GM12878 (cell line): ENCODE data around the gene HSPA12A. TPM values are rescaled to one million over a fixed set of nuclear protein-coding genes. Genes with fewer than 3 reads are reported as not detected.

Experiments
- ATAC-seq: fragments of 200-7000 bp; cut with Tn5 transposase; 3 replicates; pipeline ENCODE4 v1.9.1; 2020; ENCODE audit warnings: mild to moderate bottlenecking, moderate library complexity
- BruUV-seq: library from RNA; stranded (reverse); fragments of 400-500 nt; replicated peaks from 2 replicates; lab custom pipeline; 2021; lab: Mats Ljungman, UMichigan
- CTCF ChIA-PET: fragments of 300-600 bp; sonication (Branson Sonifier 250); formaldehyde crosslinking; extraction: SDS; loops from one replicate; lab custom pipeline; 2021; ENCODE audit warnings: inconsistent platforms; lab: Yijun Ruan, JAX
- POLR2A ChIA-PET: fragments of 350-600 bp; formaldehyde crosslinking; extraction: SDS; loops from one replicate; lab custom pipeline; 2021; ENCODE audit warnings: inconsistent platforms; lab: Charles Lee
- RAD21 ChIA-PET: fragments of 300-600 bp; sonication (Branson Sonifier 250); formaldehyde crosslinking; loops from one replicate; lab custom pipeline; 2023; ENCODE audit warnings: antibody characterized with exemption; ENCODE audit not compliant: unreplicated experiment; lab: Charles Lee
- SMC1A ChIA-PET: fragments of 300-600 bp; sonication (Branson Sonifier 250); formaldehyde crosslinking; loops from one replicate; lab custom pipeline; 2023; ENCODE audit not compliant: unreplicated experiment, uncharacterized antibody; lab: Charles Lee
- DNase-seq: peaks from one replicate; pipeline ENCODE4 v3.0.0-alpha.2; 2011; ENCODE audit warnings: low read depth, low spot score
- FAIRE-seq: peaks from 3 replicates; lab custom pipeline; 2011; peaks lifted over from hg19 to GRCh38; lab: Jason Lieb, UNC
- H2AFZ ChIP-seq: 2 replicates; pipeline ENCODE4 v1.6.0; 2011; ENCODE audit warnings: low read depth, low read length, control low read depth; ENCODE audit not compliant: control insufficient read depth
- H3K27ac ChIP-seq: 2 replicates; pipeline ENCODE4 v1.5.1; 2011; ENCODE audit warnings: control low read depth; ENCODE audit not compliant: control insufficient read depth, insufficient read depth
- H3K27me3 ChIP-seq, 2 experiments: replicated peaks in 1 of 2; 2 replicates each; pipeline versions ENCODE4 v1.6.0 to v1.6.1; 2011; ENCODE audit warnings: low read length in 1 of 2; ENCODE audit not compliant: control insufficient read depth in 2 of 2, insufficient read depth in 2 of 2
- H3K36me3 ChIP-seq, 2 experiments: 2 replicates each; pipeline ENCODE4 v1.5.1; 2011; ENCODE audit warnings: low read length in 1 of 2; ENCODE audit not compliant: control insufficient read depth in 2 of 2, insufficient read depth in 2 of 2
- H3K4me1 ChIP-seq: 2 replicates; pipeline ENCODE4 v1.6.1; 2011; ENCODE audit warnings: mild to moderate bottlenecking, low read length, moderate library complexity, mixed read lengths; ENCODE audit not compliant: control insufficient read depth, insufficient read depth
- H3K4me2 ChIP-seq: 2 replicates; pipeline ENCODE4 v1.6.0; 2011; ENCODE audit warnings: control low read depth; ENCODE audit not compliant: control insufficient read depth, insufficient read depth
- H3K4me3 ChIP-seq: fragments of 200-600 bp; sonication (generic); 2 replicates; pipeline ENCODE4 v1.5.1; 2016
- H3K79me2 ChIP-seq: 2 replicates; pipeline ENCODE4 v1.6.0; 2011; ENCODE audit warnings: low read length; ENCODE audit not compliant: control insufficient read depth, insufficient read depth
- H3K9ac ChIP-seq: 2 replicates; pipeline ENCODE4 v1.8.0; 2011; ENCODE audit warnings: low read length, control low read depth, mixed read lengths; ENCODE audit not compliant: control insufficient read depth, insufficient read depth
- H3K9me3 ChIP-seq: replicated peaks from 3 replicates; pipeline ENCODE4 v1.5.1; 2011; ENCODE audit warnings: mild to moderate bottlenecking, low read length; ENCODE audit not compliant: control insufficient read depth, insufficient read depth
- H4K20me1 ChIP-seq: 2 replicates; pipeline ENCODE4 v1.6.0; 2011; ENCODE audit not compliant: control insufficient read depth, insufficient read depth
- BCL11A ChIP-seq: IDR thresholded peaks from 2 replicates; pipeline ENCODE4 v1.6.1; 2011; ENCODE audit warnings: low read depth, low read length
- CEBPB ChIP-seq, 2 experiments: fragments of 150-350 bp in 1 of 2; IDR thresholded peaks; 2 replicates each; pipeline ENCODE4 v1.6.1; 2012 to 2014; ENCODE audit warnings: low read depth in 2 of 2, low read length in 2 of 2, borderline replicate concordance in 1 of 2, inconsistent platforms in 1 of 2
- DPF2 ChIP-seq: fragments of 450-650 bp; IDR thresholded peaks from 2 replicates; pipeline ENCODE4 v1.6.1; 2017; ENCODE audit warnings: mild to moderate bottlenecking
- E2F4 ChIP-seq: IDR thresholded peaks from 2 replicates; pipeline ENCODE4 v1.6.1; 2012; ENCODE audit warnings: low read depth, low read length, improper control_type of control experiment
- FOS ChIP-seq: IDR thresholded peaks from 3 replicates; pipeline ENCODE4 v1.6.1; 2011; ENCODE audit warnings: borderline replicate concordance; ENCODE audit not compliant: insufficient read length; ENCODE audit errors: extremely low read depth
- HSF1 ChIP-seq: fragments of 150-350 bp; IDR thresholded peaks from 2 replicates; pipeline ENCODE4 v1.6.1; 2014; ENCODE audit warnings: mild to moderate bottlenecking, low read depth, low read length
- IKZF2 ChIP-seq, 2 experiments: fragments of 450-650 bp; IDR thresholded peaks; 2 replicates each; pipeline ENCODE4 v1.6.1; 2017; ENCODE audit warnings: mild to moderate bottlenecking in 2 of 2, moderate library complexity in 2 of 2
- IRF4 ChIP-seq: IDR thresholded peaks from 2 replicates; pipeline ENCODE4 v1.6.1; 2011; ENCODE audit warnings: low read depth, low read length
- MAX ChIP-seq: IDR thresholded peaks from 2 replicates; pipeline ENCODE4 v1.6.1; 2012; ENCODE audit warnings: low read depth, low read length, improper control_type of control experiment
- NFYB ChIP-seq: IDR thresholded peaks from 2 replicates; pipeline ENCODE4 v1.6.1; 2011; ENCODE audit warnings: low read depth, mild to moderate bottlenecking, low read length, improper control_type of control experiment, moderate library complexity; ENCODE audit not compliant: insufficient read depth
- NKRF ChIP-seq: fragments of 450-650 bp; conservative IDR thresholded peaks from 2 replicates; pipeline ENCODE4 v1.6.1; 2017; ENCODE audit warnings: mild to moderate bottlenecking, moderate library complexity
- POLR2AphosphoS5 ChIP-seq: IDR thresholded peaks from 2 replicates; pipeline ENCODE4 v1.6.1; 2011; ENCODE audit warnings: mild to moderate bottlenecking, low read length, inconsistent platforms
- RELA ChIP-seq: fragments of 450-650 bp; IDR thresholded peaks from 2 replicates; pipeline ENCODE4 v1.8.0; 2014; ENCODE audit warnings: borderline replicate concordance; ENCODE audit not compliant: partially characterized antibody
- RFX5 ChIP-seq: IDR thresholded peaks from 2 replicates; pipeline ENCODE4 v1.6.1; 2011; ENCODE audit warnings: low read depth, low read length, improper control_type of control experiment
- SMAD1 ChIP-seq: fragments of 450-650 bp; IDR thresholded peaks from 2 replicates; pipeline ENCODE4 v1.6.1; 2018; ENCODE audit warnings: mild to moderate bottlenecking, low read depth; ENCODE audit not compliant: partially characterized antibody
- SMARCA5 ChIP-seq: fragments of 450-650 bp; IDR thresholded peaks from 2 replicates; pipeline ENCODE4 v1.6.1; 2017; ENCODE audit warnings: mild to moderate bottlenecking
- ZBED1 ChIP-seq: IDR thresholded peaks from 2 replicates; pipeline ENCODE4 v1.6.1; 2016; ENCODE audit warnings: borderline replicate concordance
- ZNF24 ChIP-seq: fragments of 450-650 bp; IDR thresholded peaks from 2 replicates; pipeline ENCODE4 v1.6.1; 2017; ENCODE audit warnings: antibody characterized with exemption, mild to moderate bottlenecking
- ZNF622 ChIP-seq: fragments of 450-650 bp; IDR thresholded peaks from 2 replicates; pipeline ENCODE4 v1.6.1; 2017; ENCODE audit warnings: mild to moderate bottlenecking, inconsistent platforms
- WGBS: methylation state at CpG from one replicate; pipeline ENCODE4 v1.1.6; 2016; ENCODE audit warnings: low lambda C conversion rate; ENCODE audit not compliant: insufficient replicate concordance, insufficient coverage; ENCODE audit errors: missing lambda C conversion rate; 5-methylcytosine and 5-hydroxymethylcytosine counted together
- in situ Hi-C: fragments of 300-500 bp; cut with MboI; formaldehyde crosslinking; loops from 9 replicates; pipeline ENCODE4 v1.14.3; 2018; ENCODE audit warnings: mixed read lengths
- intact Hi-C: fragments of 100-400 bp; cut with micrococcal nuclease; formaldehyde crosslinking; loops from one replicate; pipeline ENCODE4 v1.14.2; 2022; ENCODE audit not compliant: unreplicated experiment
- polyA plus RNA-seq, 11 experiments: library from polyadenylated mRNA; depleted of rRNA in 4 of 11; unstranded in 6 of 11; stranded (reverse) in 5 of 11; fragments of >200 nt; fragmentation: Nextera tagmentation in 4 of 11; fragmentation: Illumina TruSeq in 1 of 11; extraction: Ambion mirVana in 4 of 11; extraction: Trizol in 1 of 11; gene quantifications; 1 replicate in 1 of 11; 2 replicates in 10 of 11; pipeline versions ENCODE4 v1.2.1 to v1.2.3, GENCODE V29; 2011 to 2016; ENCODE audit warnings: inconsistent platforms in 2 of 11, missing spikeins in 2 of 11, low read depth in 1 of 11
- total RNA-seq, 4 experiments: library from RNA; depleted of rRNA in 3 of 4; stranded (reverse); fragments of >200 nt in 3 of 4; fragmentation: Illumina TruSeq in 1 of 4; extraction: Trizol in 1 of 4; gene quantifications; 2 replicates each; pipeline versions ENCODE4 v1.2.1 to v1.2.3, GENCODE V29; 2013 to 2021

The HSPA12A gene
- total and polyA plus RNA-seq, 10 of the 15 experiments (the other 5 are each of a cell fraction or from before 2014, with no cell fraction given): 0.90 to 20.2 (median 2.8) TPM

- ATAC-seq (no peak), DNase-seq (no peak), FAIRE-seq (no peak)
- SMC1A ChIA-PET: no interaction called here
- H3K9me3 ChIP-seq: no peaks in the 10 kb centered on the region
- no peaks in the 10 kb centered on the region; a peak in 1 of 4 replicates for H3K27me3 ChIP-seq
- H3K36me3 ChIP-seq: no peaks in the 10 kb centered on the region
- no peak overlapping the region for H3K9ac ChIP-seq
- BruUV-seq: no TSS peak
- in situ Hi-C loops: no loop called here
- intact Hi-C loops: no loop called here
- RAD21 ChIA-PET: no interaction called here
- no peak for TF ChIP-seq CEBPB (IDR thresholded peaks at IDR 0.05; ENCODE audit: borderline replicate concordance in 1 of 2, low read depth in 2 of 2, low read length in 2 of 2)
- no peak for TF ChIP-seq DPF2
- no peak for TF ChIP-seq IRF4
- TF ChIP-seq SMARCA5: no peak
- no peak for TF ChIP-seq RELA
- TF ChIP-seq SMAD1: no peak
- TF ChIP-seq IKZF2 (IDR thresholded peaks at IDR 0.05): no peak
- no peak for TF ChIP-seq E2F4
- no peak for TF ChIP-seq NKRF
- TF ChIP-seq RFX5: no peak
- no peak for TF ChIP-seq HSF1
- no peak for TF ChIP-seq POLR2AphosphoS5
- TF ChIP-seq NFYB: no peak
- TF ChIP-seq ZNF622: no peak
- TF ChIP-seq MAX: no peak
- no peak for TF ChIP-seq BCL11A
- no peak for TF ChIP-seq ZBED1
- no peak for TF ChIP-seq ZNF24
- no peak for TF ChIP-seq FOS
- POLR2A ChIA-PET: no interaction called here
- WGBS: 18% methylated on average over 7 of the region's 7 CpGs
- H3K79me2 ChIP-seq: no peaks in the 10 kb centered on the region
- no peak overlapping the region for H3K4me3 ChIP-seq
- H3K27ac ChIP-seq: no peak overlapping the region
- H3K4me2 ChIP-seq: no peak overlapping the region
- H3K4me1 ChIP-seq: no peaks in the 10 kb centered on the region
- H4K20me1 ChIP-seq: no peaks in the 10 kb centered on the region
- CTCF ChIA-PET: no interaction called here
- no peak overlapping the region for H2AFZ ChIP-seq
Measured at GRCh38 chr10:116729243-116729642, 13.1 kb downstream of the HSPA12A start.
